Measurements from ENCODE around the gene DAB2IP.
A peak's percentile ranks its signal among the peaks of the same experiment; 100 is the strongest.
"Not testable (repeated sequence)": the region's sequence is repeated elsewhere in the genome, so short reads cannot be mapped to it uniquely, and the experiment has no call there.

Gene DAB2IP

DNA sequence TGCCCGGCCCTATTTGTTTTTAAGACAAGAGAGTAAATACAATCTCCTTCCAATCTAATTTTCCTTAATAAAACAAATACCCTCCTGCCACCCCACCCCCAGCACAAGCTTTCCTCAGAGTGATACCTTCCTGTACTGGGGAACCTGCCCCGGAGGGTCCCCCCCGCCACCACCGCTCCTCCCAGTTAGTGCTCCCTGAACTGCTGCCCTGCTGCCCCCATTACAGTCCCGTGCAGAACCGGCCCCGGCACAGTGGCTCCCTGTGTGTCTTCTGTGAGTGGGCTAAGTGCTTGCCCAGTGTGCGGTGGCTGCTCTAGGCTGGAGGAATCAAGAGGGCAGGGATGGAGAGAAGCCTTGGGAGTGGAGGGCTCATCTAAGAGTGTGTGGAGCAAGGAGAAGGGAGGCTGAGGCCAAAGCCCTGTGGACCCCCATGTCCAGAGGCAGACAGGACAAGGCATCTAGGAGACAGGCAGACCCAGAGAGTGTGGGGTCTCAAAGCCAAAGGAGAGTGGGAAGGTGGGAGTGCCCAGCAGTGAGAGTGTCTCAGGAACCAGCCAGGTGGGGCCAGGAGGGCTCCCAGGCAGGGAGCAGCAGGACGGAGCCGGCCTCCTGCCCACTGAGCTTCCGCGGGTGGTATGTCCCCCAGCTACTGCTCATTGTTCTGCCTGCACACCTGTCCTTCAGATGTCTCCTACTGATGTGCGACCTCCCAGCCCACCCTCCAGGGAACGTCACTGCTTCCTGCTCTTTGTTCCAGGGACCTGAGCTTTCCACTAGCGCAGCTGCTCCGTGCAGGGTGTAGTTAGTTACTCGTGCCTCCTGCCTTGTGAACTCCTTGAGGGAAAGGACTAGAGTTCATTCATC, 129.0 kb downstream of the DAB2IP start:
- no peak for DNase-seq

DNA sequence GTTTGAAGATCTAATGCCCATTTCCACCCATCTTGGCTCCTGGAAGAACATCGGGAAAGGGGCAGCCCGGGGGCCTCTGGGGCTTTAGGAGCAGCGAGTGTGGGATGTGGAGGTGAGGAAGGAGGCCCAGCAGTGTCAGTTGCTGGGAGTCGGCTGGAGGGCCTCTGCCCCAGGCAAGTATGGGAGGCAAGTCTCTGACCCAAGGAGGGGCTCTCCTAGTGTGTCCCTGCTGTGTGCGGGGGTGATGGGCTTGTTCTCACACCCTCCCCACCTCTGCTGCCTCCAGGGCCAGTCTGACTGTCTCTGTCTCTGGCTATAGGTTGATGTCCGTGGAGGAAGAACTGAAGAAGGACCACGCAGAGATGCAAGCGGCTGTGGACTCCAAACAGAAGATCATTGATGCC, 129.7 kb downstream of the DAB2IP start:
- DNase-seq: no peak

DNA sequence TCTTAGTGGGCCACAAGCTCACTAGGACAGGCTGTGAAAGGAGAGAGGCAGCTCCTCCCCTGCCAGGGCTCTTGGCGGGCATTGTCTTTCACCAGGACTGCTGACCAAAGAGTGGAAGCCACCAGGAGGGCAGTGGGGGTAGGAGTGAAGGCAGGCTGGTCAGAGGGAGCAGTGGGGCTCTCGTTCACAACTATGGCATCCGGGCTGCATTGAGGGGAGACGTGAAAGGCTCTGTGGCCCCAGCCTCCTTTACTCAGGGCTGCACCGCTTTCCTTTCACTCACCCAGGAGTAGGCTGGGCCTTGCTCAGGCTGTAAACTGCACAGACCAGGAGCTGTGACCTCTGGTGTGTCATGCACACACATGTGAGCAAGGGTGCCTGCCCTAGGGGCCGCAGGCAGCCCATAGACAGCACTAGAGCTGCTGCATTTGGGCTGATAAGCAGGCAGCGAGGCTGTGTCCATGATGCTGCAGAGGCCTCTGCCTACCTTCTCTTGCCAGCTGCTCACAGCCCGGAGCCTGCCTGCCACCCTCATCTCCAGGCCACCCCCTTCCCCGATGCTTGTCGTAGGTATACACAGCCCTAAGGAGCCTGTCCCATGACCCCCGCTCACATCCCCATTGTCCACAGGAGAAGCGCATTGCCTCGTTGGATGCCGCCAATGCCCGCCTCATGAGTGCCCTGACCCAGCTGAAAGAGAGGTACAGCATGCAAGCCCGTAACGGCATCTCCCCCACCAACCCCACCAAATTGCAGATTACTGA, 130.4 kb downstream of the DAB2IP start:
- DNase-seq: no peak

DNA sequence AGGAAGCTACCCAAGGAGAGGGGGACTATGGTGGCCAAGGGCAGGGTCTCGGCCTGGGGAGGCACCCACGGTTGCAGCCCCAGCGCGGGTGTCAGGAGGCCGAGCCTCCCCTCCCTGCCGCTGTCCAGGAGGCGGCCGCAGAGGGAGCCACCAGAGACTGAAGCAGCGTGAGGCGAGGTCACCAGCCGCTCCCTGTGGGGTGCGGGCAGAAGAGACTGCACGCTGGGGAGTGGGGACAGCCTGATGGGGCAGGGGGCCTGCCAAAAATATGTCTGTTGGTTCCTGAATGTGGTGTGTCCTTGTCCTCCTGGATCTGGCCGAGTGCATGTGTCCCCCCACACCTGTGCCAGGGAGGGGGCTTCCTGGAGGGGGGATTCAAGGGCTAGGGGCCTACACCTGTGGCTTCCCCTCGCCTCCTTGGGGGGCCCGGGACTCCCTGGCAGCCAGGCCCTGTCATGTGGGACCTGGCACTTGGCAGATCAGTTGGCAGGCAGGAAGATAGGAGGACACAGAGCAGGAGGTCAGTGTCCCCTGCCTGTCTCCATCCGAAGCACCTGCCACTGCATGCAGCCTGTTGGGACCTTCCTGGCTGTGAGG, 131.2 kb downstream of the DAB2IP start:
- DNase-seq: no peak

DNA sequence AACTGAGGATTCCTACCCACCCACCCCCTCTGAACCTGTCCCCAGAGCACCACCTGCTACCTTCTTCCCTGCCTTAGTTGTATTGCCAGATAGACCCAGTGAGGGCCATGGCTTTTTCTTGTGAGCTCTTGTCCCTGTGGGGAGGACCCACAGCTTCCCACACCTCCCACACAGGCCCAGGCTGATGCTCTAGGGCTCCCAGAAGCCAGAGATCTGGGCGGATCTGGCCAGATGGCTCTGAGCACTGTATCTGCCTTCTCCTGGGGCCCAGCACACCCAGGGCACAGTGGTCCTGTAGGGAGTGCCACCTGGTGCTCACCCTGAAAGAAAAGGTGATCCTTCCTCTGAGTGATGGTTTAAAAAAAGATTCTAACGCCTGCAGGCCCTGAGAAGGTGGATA, 131.7 kb downstream of the DAB2IP start:
- DNase-seq: no peak

DNA sequence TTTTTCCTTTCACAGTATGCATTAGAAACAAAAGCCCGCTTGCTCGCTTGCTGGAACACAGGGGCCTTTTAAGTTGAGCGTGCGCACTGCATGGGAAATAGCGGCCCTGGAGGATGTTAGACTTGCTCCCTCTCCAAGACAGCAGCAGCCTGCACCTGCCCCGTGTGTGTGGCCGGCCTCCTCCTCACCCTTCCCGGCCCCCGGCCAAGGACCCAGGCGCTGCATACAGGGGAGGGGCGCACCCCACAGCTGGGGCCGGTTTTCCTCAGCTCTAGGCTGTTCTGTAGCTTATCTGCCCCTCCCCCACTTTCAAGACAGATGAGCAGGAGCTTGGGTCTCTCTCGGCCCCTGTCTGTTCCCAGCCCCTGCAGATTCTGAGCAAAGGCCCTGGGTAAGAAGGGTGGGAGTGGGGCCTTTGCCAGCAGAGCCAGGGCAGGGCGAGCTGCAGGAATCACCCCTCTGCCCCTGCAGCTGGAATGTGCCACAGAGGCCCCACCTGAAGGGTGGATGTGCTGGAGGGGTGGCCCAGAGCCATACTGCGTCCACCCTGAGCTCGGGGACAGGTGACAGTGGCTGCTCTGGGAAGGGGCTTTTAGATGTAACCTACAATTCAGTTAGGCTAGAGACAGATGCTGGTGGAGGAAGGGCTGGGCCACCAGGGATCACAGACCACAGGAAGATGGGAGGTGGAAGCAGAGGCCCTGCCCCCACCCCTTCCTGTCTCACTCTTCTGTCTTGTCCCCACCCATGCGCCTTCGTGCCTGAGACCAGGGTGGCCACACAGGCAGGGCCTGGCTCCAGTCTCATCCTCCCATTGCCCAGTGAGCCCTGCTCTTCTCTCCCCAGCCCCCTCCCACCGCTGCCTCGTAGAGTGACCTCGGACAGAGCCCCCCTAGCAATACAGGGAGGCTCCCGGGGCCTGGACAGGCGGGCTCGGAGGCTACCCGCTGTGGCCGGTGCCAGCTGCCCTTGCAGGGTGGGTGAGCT, 132.4 kb downstream of the DAB2IP start:
- peak; percentile 32 for DNase-seq

DNA sequence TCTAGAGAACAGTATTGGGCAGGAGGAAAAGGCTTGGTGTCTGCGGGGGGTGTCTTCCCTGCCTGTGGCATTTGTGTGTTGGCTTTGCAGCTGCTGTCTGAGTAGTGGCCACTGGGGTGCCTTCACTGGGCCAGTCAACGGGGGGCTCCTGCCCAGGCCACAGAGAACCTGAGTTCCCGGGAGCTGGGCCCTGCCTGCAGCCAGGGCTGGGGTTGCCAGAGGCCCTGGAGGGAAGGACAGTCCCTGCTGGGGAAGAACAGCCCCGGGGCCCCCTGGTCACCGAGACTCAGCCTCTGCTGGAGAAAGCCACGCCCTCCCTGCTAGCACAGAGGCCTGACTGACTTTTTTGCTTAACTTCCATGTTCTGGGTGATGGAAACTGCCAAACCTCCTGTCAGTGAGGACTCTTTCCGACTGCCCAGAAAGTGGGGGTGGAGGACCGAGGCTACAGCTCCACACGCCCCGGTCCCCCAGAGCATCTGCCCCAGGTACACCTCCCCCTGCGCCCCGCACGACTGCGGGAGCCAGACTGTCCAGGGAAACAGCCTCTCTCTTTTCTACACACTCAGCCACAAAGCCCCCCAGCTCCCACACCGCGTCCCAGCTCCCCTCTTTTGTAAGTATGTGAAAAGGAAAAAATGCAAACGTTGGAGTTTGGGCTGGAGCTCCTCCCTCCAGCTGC, 133.4 kb downstream of the DAB2IP start:
- no peak for DNase-seq

DNA sequence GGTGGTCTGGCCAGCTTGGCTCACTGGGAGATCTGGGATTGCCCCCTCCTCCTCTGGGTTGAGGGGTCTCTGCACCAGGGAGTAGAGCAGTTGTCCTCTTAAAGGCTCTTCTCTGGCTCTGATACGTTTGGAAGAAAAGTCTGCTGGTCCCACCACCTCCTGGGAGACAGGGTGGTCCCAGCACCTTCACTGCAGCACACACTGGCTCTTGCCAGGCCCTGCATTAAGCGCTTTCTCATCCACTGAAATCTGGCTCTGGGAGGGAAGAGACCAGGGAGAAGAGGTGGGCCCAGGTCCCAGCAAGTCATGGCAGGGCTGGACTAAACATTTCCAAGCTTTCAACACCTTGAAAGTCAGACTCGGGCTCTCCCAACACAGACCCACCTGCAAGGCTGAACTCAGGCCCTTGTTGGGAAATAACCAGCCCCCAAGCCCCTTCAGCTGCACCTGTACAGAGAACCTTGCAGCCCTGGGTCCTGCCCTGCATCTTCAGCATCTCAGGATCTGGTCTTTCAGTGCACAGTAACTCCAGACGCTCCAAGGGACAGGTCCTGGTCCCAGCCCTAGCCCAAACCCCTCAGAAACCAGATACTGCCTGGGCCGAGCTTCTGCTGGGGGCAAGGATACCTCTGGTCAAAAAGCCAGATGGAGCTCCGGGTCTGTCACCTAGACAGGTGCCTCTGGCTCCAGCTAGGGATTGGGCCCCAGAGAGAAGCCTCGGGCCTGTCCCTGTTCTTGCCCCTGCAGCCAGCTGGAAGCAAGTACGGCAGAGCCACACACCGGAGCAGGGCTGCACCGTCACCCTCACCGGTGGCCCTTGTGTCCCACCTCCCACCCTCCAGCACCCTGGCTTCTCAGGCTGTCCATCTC, 134.5 kb downstream of the DAB2IP start:
- DNase-seq: no peak

DNA sequence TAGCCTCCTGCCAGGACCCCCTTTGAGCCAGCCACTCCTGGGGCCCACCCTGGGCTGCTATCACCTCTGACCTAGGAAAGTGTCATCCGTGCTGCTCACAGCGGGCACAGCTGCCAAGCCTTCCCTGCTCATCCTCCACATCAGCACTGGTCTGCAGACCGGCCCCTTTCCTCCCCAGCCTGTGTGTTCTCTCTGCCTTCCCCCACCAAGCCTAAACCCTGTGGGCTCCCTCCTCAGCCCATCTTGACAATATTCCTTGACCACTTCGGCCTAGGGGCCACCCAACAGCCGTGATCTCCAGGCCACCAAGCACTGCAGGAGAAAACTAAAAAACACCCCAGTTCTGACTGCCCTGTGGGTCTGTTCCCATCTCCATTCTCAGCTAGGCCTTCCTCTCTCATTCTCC, 135.1 kb downstream of the DAB2IP start:
- no peak for DNase-seq

DNA sequence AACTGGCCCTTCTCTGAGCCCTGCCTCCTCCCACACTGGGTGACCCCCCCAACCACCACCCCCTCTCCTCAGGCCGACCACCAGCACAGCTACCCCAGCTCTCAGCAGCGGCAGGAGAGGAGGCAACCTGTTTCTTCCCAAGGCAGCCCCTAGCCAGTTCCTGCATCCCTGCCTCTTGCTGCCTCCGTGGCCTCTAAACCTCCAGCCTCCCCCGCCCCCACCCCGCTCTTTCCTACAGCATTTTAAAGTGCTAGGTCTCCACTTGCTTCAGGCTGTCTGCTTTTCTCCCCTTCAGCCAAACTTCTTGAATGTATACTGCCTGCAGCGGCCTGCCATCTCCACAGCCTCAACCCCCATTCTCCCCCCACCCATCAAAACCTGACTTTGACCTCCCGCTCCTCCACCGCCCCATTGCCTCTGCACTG, 135.6 kb downstream of the DAB2IP start:
- DNase-seq: no peak

DNA sequence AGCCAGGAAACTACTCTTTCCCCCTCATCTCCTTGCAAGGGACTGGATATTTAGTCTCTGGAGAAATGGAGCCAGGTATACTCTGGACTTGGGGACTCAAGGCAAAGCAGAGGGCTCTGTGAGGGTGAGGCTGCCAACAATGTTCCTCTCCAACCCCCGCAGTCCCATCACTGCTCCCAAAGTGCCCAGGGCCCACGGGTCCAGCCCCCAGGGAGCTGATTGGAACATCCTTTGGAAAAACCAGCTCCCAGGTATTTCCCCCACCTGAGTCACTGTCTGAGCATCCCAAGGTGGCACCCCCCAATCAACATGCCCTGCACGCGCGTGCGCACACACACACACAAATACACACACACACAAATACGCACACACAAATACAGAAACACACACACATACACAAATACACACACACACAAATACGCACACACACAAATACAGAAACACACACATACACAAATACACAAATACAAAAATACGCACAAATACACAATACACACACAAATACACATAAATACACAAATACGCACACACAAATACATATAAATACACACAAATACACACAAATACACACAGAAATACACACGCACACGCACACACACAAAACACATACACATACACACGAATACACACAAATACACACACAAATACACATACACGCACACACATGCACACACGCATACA, 137.4 kb downstream of the DAB2IP start:
- DNase-seq: no peak

DNA sequence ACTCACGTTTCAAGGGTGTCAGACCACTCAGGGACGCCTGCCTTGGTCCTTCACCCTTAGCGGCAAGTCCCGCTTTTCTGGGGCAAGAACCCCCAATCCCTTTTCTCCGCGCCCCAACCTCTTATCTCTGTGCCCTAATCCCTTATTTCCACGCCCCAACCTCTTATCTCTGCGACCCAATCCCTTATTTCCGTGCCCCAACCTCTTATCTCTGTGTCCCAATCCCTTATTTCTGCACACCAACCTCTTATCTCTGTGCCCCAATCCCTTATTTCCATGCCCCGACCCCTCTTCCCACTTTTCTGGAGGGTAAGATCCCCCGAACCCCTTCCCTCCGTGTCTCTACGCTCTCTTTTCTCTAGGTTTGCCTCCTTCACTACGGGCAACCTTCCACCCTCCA, 139.4 kb downstream of the DAB2IP start:
- no peak for DNase-seq

DNA sequence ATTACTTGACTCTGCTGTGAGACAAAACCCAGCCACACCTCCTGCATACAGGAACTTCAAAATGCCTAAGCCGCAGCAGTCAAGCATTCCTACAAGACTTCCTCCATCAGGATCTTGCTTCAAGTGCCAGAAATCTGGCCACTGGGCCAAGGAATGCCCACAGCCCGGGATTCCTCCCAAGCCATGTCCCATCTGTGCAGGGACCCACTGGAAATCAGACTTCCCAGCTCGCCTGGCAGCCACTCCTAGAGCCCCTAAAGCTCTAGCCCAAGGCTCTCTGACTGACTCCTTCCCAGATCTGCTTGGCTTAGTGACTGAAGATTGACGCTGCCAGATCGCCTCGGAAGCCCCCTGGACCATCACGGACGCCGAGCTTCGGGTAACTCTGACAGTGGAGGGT, 141.0 kb downstream of the DAB2IP start:
- DNase-seq: not testable (repeated sequence)

DNA sequence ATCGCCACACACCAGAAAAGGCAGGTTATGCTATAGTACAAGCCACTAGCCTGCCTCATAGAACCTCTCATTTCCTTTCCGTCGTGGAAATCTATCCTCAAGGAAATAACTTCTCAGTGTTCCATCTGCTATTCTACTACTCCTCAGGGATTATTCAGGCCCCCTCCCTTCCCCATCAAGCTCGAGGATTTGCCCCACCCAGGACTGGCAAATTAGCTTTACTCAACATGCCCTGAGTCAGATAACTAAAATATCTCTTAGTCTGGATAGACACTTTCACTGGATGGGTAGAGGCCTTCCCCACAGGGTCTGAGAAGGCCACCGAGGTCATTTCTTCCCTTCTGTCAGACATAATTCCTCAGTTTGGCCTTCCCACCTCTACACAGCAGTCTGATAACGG, 142.9 kb downstream of the DAB2IP start:
- not testable (repeated sequence) for DNase-seq

DNA sequence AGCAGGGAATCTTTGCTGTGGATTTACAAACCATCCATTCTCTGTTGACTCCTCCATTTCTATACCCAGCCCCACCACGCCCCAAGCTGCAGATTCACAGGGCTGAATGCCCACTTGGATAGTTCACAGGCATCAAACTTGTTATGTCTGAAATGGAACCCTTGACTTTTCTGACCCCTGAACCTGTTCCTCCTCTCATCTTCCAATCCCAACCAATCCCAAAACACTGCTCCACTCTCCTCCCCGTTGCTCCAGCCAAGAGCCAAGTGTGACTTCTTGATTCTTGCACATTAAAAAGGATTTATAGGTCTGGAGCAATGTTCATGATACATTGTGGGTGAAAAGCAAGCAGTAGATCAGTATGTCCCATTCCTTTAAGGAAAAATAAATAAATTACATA, 145.6 kb downstream of the DAB2IP start:
- no peak for DNase-seq

DNA sequence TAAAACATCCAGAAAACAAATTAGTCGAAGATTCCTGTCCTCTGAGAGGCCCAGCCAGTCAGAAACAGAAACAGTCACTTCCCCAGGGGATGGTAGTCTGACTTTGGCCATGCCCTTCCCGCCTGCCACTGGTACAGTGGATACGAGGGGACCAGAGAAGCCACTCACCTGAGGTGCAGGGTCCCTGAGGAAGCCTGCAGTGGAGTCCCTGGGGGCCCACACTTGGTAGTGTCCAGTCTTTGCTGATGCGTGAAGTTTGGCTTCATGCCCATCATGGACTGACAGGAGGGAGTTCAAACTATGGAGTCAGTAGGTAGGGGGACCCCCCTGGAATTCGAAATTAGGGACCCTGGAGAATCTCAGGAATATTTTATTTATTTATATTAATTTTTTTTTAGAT, 147.5 kb downstream of the DAB2IP start:
- DNase-seq: no peak

DNA sequence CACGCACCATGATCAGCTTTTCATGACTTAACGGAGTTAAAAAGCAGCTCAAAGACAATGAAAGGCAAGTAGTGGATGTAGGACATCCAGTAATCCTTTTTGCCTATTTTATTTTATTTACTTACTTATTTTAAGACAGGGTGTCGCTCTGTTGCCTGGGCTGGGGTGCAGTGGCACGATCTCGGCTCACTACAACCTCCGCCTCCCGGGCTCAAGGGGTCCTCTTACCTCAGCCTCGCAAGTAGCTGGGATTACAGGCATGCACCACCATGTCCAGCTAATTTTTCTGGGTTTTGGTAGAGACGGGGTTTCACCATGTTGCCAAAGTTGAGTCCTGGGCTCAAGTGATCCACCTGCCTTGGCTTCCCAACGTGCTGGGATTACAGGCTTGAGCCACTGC, 148.9 kb downstream of the DAB2IP start:
- DNase-seq: no peak

DNA sequence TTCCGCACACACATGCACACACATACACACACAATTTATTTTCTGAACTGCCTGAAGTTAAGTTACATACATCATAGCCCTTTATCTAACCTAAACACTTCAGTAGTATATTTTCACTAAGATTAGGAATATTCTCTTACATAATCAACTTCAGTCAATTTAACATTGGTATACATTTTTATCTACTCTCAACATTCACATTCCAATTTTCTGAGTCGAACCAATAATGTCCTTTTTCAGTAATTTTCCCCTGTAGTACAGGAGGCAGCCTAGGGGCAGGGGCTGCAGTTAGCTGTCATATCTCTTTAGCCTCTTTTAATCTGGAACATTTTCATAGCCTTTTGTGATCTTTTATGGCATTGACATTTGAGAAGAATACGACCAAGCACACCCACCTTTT, 150.1 kb downstream of the DAB2IP start:
- DNase-seq: no peak

DNA sequence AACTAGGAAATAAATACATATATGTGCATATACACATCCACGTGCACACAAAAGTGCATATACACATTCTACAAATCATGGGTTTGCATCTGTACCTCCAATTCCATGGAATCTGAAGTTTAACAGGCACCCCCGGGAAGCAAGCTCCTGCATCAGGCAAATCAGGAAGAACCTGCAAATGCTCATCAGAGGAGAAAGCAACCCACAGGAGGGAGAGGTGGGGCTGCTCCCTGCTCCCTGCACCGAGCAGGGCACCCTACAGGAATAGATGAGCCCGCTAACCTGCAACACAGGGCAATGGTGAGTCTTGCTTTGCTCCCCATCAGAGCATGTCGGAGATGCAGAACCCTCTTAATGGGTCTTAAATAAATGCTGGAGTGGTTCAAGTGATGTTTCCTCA, 151.3 kb downstream of the DAB2IP start:
- no peak for DNase-seq

DNA sequence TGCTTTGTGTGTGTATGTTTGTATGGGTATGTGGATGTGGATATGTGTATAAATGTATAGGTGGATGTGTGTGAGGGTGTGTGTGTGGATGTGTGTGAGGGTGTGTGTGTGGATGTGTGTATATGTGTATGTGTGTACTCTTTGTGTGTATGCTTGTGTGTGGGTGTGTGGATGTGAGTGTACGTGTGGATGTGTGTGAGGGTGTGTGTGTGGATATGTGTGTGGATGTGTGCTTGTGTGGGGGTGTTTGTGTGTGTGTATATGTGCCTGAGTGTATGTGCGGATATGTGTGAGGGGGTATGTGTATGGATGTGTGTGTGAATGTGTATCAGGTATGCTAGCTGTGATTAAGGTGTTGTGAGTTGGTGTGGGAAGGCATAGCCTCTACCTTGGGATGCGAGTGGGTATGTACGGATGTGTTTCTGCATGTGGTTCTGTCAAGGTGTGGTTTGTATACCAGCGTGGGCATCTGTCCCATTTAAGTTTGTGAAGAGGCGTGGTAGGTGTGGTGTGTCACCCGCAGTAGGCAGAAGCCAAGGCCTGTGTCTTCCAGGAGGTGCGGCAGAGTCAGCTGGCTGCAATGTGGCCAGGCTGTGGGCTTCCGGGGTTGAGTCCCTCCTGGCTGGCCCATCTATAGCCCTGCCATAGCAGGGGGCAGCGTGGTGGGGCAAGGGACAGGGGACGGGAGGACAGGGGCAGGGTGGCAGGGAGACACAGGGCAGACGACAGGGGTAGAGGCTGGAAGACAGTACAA, 155.8 kb downstream of the DAB2IP start:
- no peak for DNase-seq
